Activated T-cell treated with anti-CD3 and anti-CD28 coated beads, Interleukin-2, amount 50 U/mL, for 1 hour (primary cell): ENCODE measurements around the gene MRPS22.
"Not testable (repeated sequence)": the region's sequence is repeated elsewhere in the genome, so short reads cannot be mapped to it uniquely, and the experiment has no call there.

Experiments used
- DNase-seq: peaks from one replicate; pipeline ENCODE4 v3.0.0-alpha.2; 2020

MRPS22 gene

GRCh38 chr3:139312959-139313358 lies 30.9 kb upstream of the MRPS22 start:
- no peak for DNase-seq

DNA sequence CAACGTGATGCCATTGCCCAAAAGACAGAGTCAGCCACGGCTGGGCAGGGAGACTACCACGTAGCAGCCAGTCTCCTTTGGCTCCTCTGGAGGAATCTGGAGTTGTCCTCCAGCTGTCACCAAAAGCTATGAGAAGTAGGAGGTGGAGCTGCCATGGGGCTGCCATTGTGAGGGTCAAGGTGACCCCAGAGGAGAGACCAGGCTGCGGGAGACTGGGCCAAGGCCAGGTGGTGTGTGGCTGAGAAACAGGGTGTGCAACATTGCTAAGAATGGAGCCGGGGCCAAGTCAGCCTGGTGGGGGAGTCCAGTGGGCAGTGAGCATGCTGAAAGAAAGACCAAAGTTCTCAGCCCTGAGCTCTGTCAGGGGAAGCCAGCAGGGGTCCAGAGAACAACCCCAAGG lies 29.9 kb upstream of the MRPS22 start:
- no peak for DNase-seq

DNA sequence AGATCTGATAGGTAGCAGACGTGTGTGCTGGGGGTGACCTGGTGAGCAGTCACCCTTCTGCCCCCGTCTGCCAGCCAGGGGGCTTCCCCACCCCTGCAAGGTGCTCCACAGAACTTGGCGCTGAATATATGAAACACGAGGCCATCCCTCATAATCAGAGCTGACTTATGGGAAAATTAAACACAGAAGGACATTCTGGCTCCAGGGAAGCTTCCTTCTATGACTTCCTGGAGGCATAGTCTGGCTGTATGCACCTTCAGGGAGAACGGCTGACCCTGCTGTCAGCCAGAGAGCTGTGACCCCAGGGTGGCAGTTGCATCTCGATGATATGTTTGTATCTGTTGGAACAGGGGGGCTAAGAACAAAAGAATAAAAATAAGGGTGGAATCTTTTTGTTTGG lies 26.6 kb upstream of the MRPS22 start:
- no peak for DNase-seq

- no peak for DNase-seq
These were observed 26.0 kb upstream of the MRPS22 start for GRCh38 chr3:139317660-139318430.

DNA sequence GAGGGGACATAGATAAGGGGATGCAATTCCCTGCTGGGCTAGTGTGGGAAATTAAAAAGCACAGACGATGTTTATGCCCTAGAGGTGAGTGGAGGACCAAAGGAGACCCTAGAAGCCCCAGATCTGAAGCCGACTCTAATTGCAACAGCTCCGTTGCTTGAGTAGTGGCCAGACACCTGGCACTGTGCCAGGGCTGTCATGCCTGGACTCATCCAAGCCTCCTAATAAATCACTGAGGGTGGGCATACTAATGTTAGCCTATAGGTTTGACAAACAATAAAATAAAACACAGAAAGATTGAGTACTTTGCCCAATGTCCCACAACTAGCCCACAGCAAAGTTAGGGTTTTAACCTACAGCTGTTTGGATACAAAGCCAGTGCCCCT lies 25.4 kb upstream of the MRPS22 start:
- DNase-seq: no peak

DNA sequence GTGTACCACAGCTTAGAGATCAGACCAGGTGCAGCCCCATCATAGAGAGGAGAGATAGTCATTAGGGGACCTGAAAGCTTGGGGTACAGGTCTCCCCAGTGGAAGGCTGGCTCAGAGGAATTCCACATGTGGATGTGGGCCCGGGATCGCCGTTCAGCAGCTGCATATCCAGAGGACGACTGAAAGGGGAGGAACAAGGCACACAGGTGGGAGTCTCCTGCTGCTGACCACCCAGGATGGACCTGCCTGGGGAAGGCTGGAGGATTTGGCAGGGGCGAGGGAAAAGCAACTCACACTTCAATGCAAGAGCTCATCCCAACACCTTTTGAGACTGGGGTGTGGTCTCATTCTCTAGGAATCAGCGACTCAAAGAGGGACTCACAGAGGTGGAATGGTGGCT lies 25.0 kb upstream of the MRPS22 start:
- no peak for DNase-seq

GRCh38 chr3:139319428-139320402 lies 24.1 kb upstream of the MRPS22 start:
- no peak for DNase-seq

DNA sequence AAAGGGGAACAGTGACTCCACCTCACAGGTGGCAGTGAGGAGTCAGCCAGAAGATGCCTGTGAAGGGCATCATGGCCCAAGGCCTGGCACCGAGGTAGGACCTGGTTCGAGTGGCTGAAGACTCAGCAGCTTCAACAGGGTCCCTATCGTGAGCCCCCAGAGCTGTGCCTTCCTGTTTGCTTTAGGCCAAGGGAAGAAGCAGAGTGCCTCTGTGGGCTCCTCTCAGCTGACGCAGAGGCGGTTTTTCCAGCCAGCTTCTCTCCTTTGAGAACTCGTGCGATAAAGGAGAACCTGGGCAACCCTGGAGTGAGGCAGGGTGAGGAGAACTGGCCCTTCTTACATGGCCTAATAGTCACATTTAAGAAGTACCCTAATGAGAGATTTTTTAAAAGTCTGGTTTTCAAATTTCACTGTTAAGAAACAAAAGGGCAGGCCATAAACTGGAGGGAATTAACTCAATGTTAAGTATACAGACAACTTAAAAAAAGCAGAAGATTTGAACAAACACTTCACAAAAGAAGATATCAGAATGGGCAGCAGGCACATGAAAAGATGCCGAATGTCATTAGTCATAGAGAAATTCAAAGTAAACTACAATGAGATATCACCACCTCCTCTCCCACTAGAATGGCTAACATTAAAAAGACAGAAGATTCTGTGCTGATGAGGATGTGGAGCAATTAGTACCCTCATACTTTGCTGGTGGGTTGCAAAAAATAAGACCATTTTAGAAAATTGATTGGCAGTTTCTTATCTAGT lies 23.1 kb upstream of the MRPS22 start:
- no peak for DNase-seq

DNA sequence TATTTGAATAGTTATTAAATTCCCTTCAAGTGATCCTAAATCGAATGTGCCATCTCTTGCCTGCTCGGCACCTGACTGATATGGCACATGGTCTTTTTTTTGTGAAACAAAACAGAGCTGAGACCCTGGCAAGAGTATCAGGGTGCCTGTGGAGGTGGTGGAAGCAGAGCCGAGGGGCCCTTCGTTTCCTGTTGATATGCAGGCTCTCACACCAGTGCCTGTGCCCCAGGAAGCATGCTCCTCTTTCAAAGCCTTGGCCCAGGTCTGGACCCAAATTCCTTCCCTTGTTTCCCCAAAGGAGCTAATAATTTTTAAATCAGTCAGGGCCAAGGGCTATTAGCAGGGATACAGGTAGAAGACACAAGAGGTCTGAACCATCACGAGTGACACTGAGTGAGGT lies 21.5 kb upstream of the MRPS22 start:
- no peak for DNase-seq

GRCh38 chr3:139323146-139323545 lies 20.7 kb upstream of the MRPS22 start:
- DNase-seq: no peak

DNA sequence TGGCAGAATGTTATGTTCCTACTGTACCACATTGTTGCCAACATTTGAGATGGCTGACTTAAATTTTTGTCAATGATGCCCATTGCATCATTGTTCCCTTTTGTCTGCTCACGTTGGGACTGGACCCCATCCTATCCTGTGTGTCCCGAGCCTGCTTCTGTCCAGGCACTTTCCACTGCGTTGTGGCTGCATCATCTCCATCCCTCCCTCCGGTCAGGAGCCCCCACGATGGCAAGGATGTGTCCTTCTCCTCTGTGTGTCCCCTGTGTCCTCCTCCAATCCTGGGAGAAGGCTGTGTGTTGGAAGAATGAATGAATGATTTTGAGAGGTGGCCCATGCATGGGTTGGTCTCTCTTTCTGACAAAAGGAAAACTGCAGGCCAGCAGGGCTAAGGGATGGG lies 19.4 kb upstream of the MRPS22 start:
- DNase-seq: no peak

DNA sequence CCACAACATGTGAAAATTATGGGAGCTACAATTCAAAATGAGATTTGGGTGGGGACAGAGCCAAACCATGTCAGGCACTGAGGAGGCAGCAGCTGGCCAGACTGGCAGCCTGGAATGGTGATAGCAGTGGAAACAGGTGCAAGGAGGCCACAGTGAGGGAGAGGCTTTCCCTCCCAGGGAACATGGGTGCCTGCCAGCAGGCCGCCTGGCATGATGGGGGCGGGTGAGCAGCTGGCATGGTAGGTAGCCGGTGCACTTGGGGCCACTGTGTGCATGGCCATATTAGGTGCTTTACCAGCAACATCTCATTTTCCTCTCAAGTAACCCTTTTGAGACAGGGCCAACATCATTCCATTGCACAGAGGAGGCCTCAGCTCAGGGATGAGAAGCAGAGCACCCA lies 18.3 kb upstream of the MRPS22 start:
- DNase-seq: no peak

GRCh38 chr3:139326131-139326530 lies 17.7 kb upstream of the MRPS22 start:
- DNase-seq: no peak

- DNase-seq: no peak
These were observed 17.1 kb upstream of the MRPS22 start for GRCh38 chr3:139326707-139327106.

- no peak for DNase-seq
These were observed 16.6 kb upstream of the MRPS22 start for GRCh38 chr3:139327231-139327630.

GRCh38 chr3:139327861-139328260 lies 16.0 kb upstream of the MRPS22 start:
- DNase-seq: no peak

DNA sequence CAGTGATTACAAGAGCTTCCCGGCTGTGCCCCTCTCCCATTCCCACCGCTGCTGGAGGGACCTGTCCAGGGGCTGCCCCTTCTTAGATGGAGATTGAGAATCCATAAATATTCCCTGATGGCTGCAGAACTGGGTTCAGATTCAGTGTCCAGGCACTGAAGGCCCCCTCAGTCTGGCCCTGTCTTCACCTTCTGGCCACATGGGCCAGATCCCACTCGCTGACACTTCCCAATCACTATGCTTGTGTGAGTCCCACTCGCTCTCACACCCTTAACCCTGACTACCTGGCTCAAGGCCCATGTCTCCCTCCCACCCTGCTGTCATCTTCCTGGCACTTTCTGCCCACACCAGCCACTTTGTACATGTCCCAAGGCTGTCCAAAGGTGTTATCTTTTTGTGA lies 15.5 kb upstream of the MRPS22 start:
- no peak for DNase-seq

- peak; percentile 88 for DNase-seq
These were observed 14.4 kb upstream of the MRPS22 start for GRCh38 chr3:139329364-139329850.

DNA sequence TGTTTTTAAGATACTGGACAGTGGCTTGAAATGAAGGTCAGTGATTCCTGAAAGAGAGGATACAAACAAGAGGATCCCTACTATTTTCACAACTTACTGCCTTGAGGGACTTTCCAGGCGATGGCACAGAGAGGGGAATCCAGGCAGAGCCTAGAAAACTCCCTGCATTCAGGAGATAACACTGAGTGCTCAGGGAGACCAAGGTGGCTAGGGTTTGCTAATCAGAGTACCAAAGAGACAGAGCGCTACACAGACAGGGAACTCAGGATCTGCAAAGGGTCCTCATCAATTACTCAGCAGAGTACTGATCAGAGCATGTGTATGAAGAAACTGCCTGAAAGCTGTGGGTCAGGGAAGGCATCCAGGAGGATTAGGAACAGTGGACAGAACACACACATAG lies 11.7 kb upstream of the MRPS22 start:
- DNase-seq: no peak

- DNase-seq: not testable (repeated sequence)
These were observed 9.1 kb upstream of the MRPS22 start for GRCh38 chr3:139334675-139335074.

DNA sequence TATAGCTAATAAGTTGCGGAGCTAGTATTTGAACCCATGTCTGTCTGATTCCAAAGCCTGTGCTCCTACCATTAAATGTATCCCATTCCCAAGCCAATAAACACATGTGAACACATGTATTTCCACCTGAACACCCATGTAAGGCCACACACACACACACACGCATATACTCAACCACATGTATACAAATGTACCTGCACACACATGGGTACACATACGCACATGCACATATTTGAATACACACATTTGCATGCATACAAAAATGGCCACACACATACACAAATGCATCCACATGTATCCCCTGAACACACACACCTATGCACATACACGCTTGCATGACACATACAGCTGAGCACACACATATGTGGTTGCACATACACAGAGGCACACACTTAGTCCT lies 5.4 kb upstream of the MRPS22 start:
- DNase-seq: no peak

- DNase-seq: no peak
These were observed 4.5 kb upstream of the MRPS22 start for GRCh38 chr3:139339219-139339906.

DNA sequence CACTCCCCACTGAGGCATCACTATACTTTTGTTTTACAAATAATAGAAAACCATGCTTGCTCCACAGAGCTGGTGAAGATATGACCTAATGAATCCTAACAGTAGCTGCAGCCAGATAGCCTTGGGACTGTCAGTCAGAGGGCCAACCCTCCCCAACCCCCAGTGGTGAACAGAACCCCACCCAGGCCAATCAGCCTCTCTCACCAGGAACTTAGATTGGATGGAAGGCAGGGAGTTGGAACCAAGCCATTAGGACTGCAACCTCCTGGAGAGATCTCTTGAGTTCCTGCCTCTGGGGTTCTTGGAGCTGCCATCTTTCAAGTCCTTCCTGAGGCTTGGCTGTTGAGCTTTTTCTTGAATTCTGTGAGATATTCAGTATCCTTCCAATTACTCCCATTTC lies 3.0 kb upstream of the MRPS22 start:
- no peak for DNase-seq
